ENCODE data around the gene TOGARAM2.

The TOGARAM2 gene

GRCh38 chr2:29024882-29025430, 43.9 kb downstream of the TOGARAM2 start:
- peak; percentile 29 for DNase-seq

GRCh38 chr2:29025711-29026110, 44.6 kb downstream of the TOGARAM2 start:
- no peak for DNase-seq

GRCh38 chr2:29031046-29031445, 49.9 kb downstream of the TOGARAM2 start:
- DNase-seq = no peak

GRCh38 chr2:29032189-29032588, 51.1 kb downstream of the TOGARAM2 start:
- DNase-seq = no peak

- peak; percentile 23 for DNase-seq
Observed at GRCh38 chr2:29033172-29033571, 52.1 kb downstream of the TOGARAM2 start.

- DNase-seq = no peak
Observed at GRCh38 chr2:29033656-29034055, 52.6 kb downstream of the TOGARAM2 start.

- DNase-seq = no peak
Observed at GRCh38 chr2:29035016-29035745, 54.1 kb downstream of the TOGARAM2 start.

GRCh38 chr2:29039718-29040480, 58.8 kb downstream of the TOGARAM2 start:
- no peak for DNase-seq

- peak; percentile 32 for DNase-seq
Observed at GRCh38 chr2:29040552-29040951, 59.5 kb downstream of the TOGARAM2 start.

GRCh38 chr2:29041161-29041660, 60.1 kb downstream of the TOGARAM2 start:
- no peak for DNase-seq

GRCh38 chr2:29042561-29043075, 61.5 kb downstream of the TOGARAM2 start:
- peak; percentile 98 for DNase-seq

GRCh38 chr2:29044459-29044858, 63.4 kb downstream of the TOGARAM2 start:
- DNase-seq = peak; percentile 30

GRCh38 chr2:29046321-29046720, 65.2 kb downstream of the TOGARAM2 start:
- peak; percentile 38 for DNase-seq

- DNase-seq = peak; percentile 98
Observed at GRCh38 chr2:29047083-29047845, 66.2 kb downstream of the TOGARAM2 start.

GRCh38 chr2:29050591-29050990, 69.5 kb downstream of the TOGARAM2 start:
- DNase-seq = peak; percentile 98

- DNase-seq = no peak
Observed at GRCh38 chr2:29051730-29052129, 70.6 kb downstream of the TOGARAM2 start.

GRCh38 chr2:29052807-29053206, 71.7 kb downstream of the TOGARAM2 start:
- peak; percentile 39 for DNase-seq

GRCh38 chr2:29053223-29053622, 72.1 kb downstream of the TOGARAM2 start:
- DNase-seq = peak; percentile 72

- DNase-seq = peak; percentile 31
Observed at GRCh38 chr2:29053670-29054400, 72.7 kb downstream of the TOGARAM2 start.

- DNase-seq = no peak
Observed at GRCh38 chr2:29054430-29054829, 73.3 kb downstream of the TOGARAM2 start.

GRCh38 chr2:29055601-29056000, 74.5 kb downstream of the TOGARAM2 start:
- DNase-seq = peak; percentile 68

GRCh38 chr2:29056452-29056851, 75.4 kb downstream of the TOGARAM2 start:
- no peak for DNase-seq
